ENCODE data around the gene USP34. TPM values are rescaled to one million over a fixed set of nuclear protein-coding genes. Genes with fewer than 3 reads are reported as not detected.
"Not testable (repeated sequence)": the region's sequence is repeated elsewhere in the genome, so short reads cannot be mapped to it uniquely, and the experiment has no call there.

The USP34 gene
- polyA plus RNA-seq, 3 donors, result 111 to 154 (median 132) TPM

DNA sequence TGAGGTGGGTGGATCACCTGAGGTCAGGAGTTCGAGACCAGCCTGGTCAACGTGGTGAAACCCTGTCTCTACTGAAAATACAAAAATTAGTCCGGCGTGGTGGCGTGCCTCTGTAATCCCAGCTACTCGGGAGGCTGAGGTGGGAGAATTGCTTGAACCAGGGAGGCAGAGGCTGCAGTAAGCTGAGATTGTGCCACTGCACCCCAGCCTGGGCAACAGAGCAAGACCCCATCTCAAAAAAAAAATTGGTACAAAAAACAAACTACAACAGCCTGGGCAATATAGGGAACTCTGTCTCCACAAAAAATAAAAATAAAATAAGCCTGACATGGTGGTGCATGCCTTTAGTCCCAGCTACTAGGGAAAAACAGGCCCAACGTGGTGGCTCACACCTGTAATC is 305.8 kb downstream of the USP34 start:
- not testable (repeated sequence) for DNase-seq

DNA sequence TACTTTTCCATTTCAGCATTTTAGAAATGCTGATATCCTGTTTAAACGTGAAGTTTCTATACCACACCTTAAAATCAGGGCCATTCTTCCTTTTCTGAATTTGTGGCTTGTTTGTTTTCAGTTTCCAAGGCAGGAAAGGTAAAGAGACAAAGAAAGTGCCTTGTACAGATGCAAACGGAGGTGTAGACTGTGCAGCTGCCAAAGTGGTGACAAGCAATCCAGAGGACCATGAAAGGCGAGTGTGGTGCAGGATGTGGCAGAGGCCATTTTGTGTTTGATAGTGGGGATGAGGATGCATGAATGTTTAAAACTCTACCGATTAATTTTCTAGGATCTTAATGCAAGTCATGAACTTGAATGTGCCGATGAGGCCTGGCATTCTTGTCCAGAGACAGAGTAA is 308.2 kb downstream of the USP34 start:
- no peak for DNase-seq

DNA sequence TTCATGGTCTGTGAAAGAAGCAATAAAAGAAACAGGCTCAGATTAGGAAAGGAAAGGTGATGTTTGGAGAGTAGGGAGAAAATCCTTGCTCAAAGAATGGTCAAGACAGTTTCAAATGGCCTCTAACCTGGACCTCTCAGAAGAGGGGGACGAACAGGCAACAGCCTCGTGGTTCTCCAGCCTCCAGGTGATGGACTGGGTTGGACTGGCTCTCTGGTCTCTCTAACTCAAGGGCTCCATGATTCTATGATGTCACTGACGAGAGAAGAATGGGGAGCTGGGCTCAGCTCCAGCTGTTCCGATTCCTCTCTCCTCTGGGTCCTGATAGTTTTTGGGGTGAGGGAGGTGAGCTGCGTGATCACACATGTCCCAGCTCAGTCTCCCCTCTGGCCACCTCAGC is 309.0 kb downstream of the USP34 start, which contains the start of gene C2orf74:
Gene C2orf74, plus strand, starts transcription at position 301 of the 400 bp plus-strand sequence. CDS start 327 bp downstream, outside the sequence.
- DNase-seq, result no peak

DNA sequence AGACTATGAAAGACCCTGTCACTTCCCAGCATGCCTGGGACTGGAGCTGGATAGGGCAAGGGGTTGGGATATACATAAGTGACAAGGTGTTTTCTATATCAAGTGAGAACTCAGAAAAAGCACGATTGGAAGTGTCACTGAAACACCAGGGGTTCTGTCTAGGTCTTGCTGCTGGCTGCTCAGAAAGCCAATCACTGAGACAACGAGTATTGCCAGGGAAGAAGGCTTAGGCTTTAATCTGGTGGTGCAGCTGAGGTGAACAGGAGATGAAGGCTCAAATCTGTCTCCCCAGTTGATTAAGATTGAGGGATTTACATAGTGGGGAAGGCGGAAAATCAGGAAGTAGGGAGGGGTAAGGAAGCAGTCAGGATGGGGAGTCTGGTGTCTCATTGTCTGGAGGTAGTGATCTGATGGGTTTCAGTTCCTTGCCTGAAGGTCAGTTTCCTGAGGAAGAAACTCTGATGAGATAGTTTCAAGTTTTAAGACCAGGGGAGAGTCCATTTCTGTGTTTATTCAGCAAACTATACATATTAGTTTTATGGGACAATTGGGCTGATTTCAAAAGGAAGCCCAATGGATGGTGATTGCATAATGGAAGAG is 312.4 kb downstream of the USP34 start:
- DNase-seq, result no peak

DNA sequence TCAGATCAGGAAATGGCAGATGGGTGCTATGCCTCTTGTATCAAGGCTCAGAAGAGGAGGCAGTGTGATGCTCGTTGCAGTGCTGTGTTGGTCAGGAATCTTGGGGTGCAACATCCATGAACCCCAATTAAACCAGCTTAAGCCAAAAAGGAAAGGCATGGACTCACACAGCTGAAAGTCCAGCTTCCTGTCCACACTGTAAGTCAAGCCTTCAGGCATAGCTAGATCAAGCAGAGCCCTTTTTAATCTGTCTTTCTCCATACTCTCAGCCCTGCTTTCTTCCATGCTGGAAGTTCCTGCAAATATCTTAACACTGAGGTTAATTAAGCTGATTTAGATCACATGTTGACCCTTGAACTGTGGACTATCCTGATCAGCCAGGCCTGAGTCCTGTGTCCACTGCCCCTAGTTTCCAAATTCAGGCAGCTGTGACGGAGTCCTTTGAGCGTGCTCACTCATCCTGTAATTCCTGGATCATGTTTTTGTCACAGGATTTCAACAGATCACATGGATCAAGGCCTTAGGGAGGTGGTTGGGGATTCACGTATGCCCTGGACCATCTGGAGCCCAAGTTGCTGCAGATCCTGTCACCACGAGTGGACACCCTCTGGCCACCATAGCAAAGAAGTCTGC is 313.4 kb downstream of the USP34 start:
- no peak for DNase-seq

DNA sequence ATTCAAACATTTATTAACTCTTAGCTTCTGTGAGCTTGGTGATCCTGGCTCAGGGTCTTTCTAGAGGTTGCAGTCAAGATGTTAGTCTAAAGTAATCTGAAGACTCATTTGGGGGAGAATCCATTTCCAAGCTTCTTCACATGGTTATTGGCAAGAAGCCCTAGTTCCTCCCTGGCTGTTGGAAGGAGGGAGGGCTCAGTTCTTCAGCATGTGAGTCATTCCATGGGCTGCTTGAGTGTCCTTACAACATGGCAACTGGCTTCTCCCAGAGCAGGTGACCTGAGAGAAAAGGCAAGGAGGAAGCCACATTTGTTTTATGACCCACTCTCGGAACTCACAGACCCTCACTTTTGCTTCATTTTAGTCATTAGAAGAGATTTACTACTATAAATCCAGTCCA is 319.5 kb downstream of the USP34 start:
- no peak for DNase-seq

DNA sequence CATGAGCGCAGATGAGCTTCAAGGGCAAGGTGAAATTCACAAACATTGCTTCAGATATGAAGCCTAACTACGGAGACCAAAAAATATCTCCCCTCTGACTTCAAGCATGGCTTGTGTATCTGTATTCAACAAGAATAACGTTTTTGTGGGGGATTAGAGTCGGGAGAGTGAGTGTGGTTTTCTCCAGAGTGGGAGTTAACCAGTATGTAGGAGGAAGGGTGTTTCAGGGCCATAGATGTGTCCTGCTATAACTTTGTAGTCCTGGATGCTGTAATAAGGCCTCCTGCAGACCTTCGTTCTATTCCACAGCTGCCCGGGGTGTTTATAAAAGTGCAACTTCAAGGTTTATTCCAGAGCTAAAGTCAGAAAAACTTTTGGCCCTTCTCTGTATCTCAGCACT is 321.8 kb downstream of the USP34 start:
- DNase-seq, result no peak

DNA sequence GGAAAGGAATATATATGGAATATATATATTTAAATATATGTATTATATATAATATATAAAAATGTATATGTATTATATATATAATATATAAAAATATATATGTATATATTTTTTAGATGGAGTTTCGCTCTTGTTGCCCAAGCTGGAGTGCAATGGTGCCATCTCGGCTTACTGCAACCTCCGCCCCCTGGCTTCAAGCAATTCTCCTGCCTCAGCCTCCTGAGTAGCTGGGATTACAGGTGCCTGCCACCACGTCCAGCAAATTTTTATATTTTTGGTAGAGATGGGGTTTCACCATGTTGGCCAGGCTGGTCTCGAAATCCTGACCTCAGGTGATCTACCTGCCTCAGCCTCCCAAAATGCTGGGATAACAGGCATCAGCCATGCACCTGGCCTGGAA is 322.8 kb downstream of the USP34 start:
- not testable (repeated sequence) for DNase-seq

DNA sequence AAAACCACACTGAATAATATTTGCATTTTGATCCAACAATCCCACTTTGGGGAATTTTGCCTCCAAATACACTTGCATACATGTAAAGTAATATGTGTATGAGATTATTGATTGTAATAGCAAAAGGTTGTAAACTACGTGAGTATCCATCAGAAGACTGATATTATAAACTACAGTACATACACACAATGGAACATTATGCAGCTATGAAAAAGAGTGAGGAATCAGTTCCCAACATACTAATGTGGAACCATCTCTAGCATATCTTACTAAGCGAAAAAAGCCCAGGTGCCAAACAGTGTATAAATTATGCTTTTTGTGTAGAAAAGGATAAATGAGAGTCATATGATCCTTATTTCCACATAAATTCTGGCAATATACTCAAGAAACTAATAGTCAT is 324.9 kb downstream of the USP34 start:
- DNase-seq, result no peak

DNA sequence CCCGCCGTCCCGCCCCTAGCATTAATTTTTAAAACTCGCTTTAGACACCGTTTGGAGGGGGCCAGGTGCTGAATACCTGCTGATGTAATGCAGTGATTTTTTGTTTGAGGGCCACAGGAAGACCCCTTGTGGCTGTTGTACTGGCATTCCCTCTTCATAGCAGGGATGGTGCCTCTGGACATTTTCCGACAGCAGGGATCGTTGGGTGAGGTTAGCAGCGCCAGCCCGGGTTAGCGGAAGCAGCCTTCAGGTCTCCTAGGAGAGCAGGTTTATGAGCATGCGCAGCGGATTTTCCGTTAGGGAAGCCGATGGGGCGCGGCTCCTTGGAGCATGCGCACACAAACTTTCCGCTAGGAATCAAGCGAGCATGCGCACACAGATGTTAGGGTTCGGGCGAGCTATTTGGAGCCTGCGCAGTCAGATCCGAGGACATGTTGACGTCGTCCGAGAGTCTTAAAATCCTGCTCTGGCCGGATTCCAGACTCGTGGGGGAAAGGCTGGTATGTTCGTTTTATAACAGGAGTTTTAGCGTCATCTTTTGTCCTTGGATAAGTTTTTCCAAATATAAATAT is 326.1 kb downstream of the USP34 start:
- DNase-seq, result peak; percentile 99

DNA sequence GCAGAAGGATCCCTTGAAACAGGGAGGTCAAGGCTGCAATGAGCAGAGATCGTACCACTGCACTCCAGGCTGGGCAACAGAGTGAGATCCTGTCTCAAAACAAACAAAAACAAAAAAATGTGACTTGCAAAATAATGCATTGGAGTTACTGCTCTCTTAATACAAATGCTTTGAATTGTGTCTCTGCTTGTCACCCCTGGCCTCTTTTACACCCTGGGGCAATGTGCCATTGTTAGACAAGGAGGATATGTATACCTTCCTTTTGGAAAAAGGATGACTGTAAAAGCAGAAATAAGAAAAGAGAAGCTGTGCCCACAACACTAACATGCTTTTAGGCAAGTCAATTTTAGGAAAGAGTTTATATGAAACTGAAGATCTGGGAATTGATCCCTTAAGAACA is 329.7 kb downstream of the USP34 start:
- no peak for DNase-seq

DNA sequence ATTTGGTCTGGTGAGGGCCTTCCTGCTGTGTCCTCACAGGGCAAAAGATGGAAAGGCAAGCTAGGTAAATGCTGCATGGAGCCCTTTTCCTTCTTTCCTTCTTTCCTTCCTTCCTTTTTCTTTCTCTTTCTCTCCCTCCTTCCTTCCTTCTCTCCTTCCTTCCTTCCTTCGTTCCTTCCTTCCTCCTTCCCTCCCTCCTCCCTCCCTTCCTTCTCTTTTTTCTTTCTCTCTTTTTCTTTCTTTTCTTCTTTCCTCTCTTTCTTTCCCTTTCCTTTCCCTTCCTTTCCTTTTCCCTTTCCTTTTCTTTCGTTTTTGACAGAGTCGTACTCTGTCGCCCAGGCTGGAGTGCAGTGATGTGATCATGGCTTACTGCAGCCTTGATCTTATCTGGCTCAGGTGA is 332.0 kb downstream of the USP34 start:
- DNase-seq, result no peak

Other genes starting within 250 kb of the USP34 start
- gene XPO1, start 67.3 kb upstream of the USP34 start, polyA plus RNA-seq (ENCODE audit: insufficient read length in 3 of 3), result 100 to 1,000 TPM; 205 to 268 (median 263) TPM

All from renal pelvis (tissue), 4 donors.